Loucy (cell line): ENCODE data around the gene PTPMT1.
A peak's percentile ranks its signal among the peaks of the same experiment; 100 is the strongest.

Source experiments
- H2AFZ ChIP-seq: fragments of 200-600 bp; sonication (generic); 2 replicates; pipeline ENCODE4 v1.6.0; 2016; ENCODE audit warnings: antibody characterized with exemption, mild to moderate bottlenecking, low read length, moderate library complexity
- H3F3A ChIP-seq: fragments of 200-600 bp; 2 replicates; pipeline ENCODE4 v1.6.0; 2016; ENCODE audit warnings: antibody characterized with exemption, low read depth, mild to moderate bottlenecking
- H3K27me3 ChIP-seq: fragments of 200-600 bp; sonication (generic); 2 replicates; pipeline ENCODE4 v1.6.1; 2014; ENCODE audit warnings: low read length, mild to moderate bottlenecking; ENCODE audit not compliant: insufficient read depth, poor library complexity, severe bottlenecking
- H3K36me3 ChIP-seq: fragments of 200-600 bp; sonication (generic); 2 replicates; pipeline ENCODE4 v1.6.1; 2016; ENCODE audit warnings: low read length; ENCODE audit not compliant: insufficient read depth
- H3K4me1 ChIP-seq: fragments of 200-600 bp; sonication (generic); 2 replicates; pipeline ENCODE4 v1.5.1; 2014; ENCODE audit warnings: low read length, mild to moderate bottlenecking; ENCODE audit not compliant: insufficient read depth, poor library complexity, severe bottlenecking
- H3K4me2 ChIP-seq: fragments of 200-600 bp; sonication (generic); 2 replicates; pipeline ENCODE4 v1.6.0; 2014; ENCODE audit warnings: antibody characterized with exemption, low read length, low read depth, mild to moderate bottlenecking; ENCODE audit not compliant: poor library complexity, severe bottlenecking
- H3K4me3 ChIP-seq: fragments of 200-600 bp; sonication (generic); 2 replicates; pipeline ENCODE4 v1.5.1; 2014; ENCODE audit warnings: low read length, mild to moderate bottlenecking, mixed read lengths; ENCODE audit not compliant: poor library complexity, severe bottlenecking
- H3K79me2 ChIP-seq: fragments of 200-600 bp; sonication (generic); 2 replicates; pipeline ENCODE4 v1.6.1; 2014; ENCODE audit warnings: low read length; ENCODE audit not compliant: insufficient read depth
- H3K9ac ChIP-seq: fragments of 200-600 bp; sonication (generic); 2 replicates; pipeline ENCODE4 v1.6.0; 2014; ENCODE audit warnings: mild to moderate bottlenecking, low read depth, low read length, moderate library complexity; ENCODE audit not compliant: poor library complexity, severe bottlenecking
- H3K9me2 ChIP-seq: fragments of 200-600 bp; sonication (generic); replicated peaks from 2 replicates; pipeline ENCODE4 v1.6.1; 2016; ENCODE audit warnings: low read depth, low read length, mixed read lengths
- H3K9me3 ChIP-seq: fragments of 200-600 bp; sonication (generic); 2 replicates; pipeline ENCODE4 v1.6.1; 2014; ENCODE audit warnings: mild to moderate bottlenecking, antibody characterized with exemption, low read length, low read depth; ENCODE audit not compliant: insufficient read depth
- H4K20me1 ChIP-seq: fragments of 200-600 bp; sonication (generic); 2 replicates; pipeline ENCODE4 v1.6.0; 2014; ENCODE audit warnings: antibody characterized with exemption, low read length, mild to moderate bottlenecking; ENCODE audit not compliant: insufficient read depth, poor library complexity, severe bottlenecking
- EZH2phosphoT487 ChIP-seq: fragments of 200-600 bp; IDR thresholded peaks from 2 replicates; pipeline ENCODE4 v1.6.1; 2018; ENCODE audit warnings: antibody characterized with exemption, mild to moderate bottlenecking, moderate library complexity, borderline replicate concordance
- TF ChIP-seq, protein P1 (sequence below): fragments of 200-600 bp; sonication (generic); conservative IDR thresholded peaks from 2 replicates; pipeline ENCODE4 v1.5.1; 2014; ENCODE audit warnings: mild to moderate bottlenecking, antibody characterized with exemption, low read length

PTPMT1 gene

DNA sequence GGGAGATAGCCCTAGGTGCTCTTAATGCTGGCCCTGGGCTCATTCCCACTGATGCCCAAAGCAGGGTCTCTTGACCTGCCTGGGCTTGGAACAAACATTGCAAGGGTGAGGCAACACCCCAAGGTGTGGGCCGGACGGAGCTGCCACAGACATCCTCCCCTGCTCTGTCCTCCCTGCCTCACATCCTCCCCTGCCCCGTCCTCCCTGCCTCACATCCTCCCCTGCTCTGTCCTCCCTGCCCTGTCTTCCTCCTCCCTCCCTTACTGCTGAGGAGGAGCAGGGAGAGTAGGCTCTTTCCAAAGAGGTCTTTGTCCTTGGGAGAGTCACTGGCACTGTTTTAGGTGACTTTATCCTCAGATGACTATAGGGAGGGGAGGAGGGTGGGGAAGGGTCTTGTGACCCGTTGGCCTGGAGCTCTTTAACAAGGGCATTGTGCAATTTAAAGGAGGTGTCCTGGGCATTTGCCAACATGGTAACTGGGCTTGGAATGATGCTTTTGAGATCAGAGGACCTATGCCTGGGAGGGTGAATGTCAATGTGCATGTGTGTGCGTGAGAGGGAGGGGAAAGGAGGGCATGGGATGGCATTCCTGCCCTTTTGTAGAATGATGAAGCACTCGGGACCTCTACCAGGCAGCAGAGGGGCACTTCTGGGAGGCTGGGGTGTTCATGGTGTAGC, 21.8 kb downstream of the PTPMT1 start:
- no peak for TF ChIP-seq EZH2phosphoT487
- TF ChIP-seq, protein P1, sequence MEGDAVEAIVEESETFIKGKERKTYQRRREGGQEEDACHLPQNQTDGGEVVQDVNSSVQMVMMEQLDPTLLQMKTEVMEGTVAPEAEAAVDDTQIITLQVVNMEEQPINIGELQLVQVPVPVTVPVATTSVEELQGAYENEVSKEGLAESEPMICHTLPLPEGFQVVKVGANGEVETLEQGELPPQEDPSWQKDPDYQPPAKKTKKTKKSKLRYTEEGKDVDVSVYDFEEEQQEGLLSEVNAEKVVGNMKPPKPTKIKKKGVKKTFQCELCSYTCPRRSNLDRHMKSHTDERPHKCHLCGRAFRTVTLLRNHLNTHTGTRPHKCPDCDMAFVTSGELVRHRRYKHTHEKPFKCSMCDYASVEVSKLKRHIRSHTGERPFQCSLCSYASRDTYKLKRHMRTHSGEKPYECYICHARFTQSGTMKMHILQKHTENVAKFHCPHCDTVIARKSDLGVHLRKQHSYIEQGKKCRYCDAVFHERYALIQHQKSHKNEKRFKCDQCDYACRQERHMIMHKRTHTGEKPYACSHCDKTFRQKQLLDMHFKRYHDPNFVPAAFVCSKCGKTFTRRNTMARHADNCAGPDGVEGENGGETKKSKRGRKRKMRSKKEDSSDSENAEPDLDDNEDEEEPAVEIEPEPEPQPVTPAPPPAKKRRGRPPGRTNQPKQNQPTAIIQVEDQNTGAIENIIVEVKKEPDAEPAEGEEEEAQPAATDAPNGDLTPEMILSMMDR, result no peak
- H3K9ac ChIP-seq, result peak overlapping the region; percentile 65
- peak overlapping the region; percentile 72 for H3K4me2 ChIP-seq
- H3F3A ChIP-seq, result peaks cover 14% of the 10 kb centered on the region; the same call in 1 of the 2 replicates
- peak overlapping the region; percentile 60 for H3K4me3 ChIP-seq
- peaks cover 59% of the 10 kb centered on the region for H3K4me1 ChIP-seq
- no peaks in the 10 kb centered on the region for H3K9me2 ChIP-seq
- H4K20me1 ChIP-seq, result no peaks in the 10 kb centered on the region
- H3K27me3 ChIP-seq, result no peaks in the 10 kb centered on the region
- H3K79me2 ChIP-seq, result peaks cover 63% of the 10 kb centered on the region
- no peak overlapping the region for H2AFZ ChIP-seq
- H3K9me3 ChIP-seq, result no peaks in the 10 kb centered on the region
- H3K36me3 ChIP-seq, result peaks cover 28% of the 10 kb centered on the region; the same call in 1 of the 2 replicates

DNA sequence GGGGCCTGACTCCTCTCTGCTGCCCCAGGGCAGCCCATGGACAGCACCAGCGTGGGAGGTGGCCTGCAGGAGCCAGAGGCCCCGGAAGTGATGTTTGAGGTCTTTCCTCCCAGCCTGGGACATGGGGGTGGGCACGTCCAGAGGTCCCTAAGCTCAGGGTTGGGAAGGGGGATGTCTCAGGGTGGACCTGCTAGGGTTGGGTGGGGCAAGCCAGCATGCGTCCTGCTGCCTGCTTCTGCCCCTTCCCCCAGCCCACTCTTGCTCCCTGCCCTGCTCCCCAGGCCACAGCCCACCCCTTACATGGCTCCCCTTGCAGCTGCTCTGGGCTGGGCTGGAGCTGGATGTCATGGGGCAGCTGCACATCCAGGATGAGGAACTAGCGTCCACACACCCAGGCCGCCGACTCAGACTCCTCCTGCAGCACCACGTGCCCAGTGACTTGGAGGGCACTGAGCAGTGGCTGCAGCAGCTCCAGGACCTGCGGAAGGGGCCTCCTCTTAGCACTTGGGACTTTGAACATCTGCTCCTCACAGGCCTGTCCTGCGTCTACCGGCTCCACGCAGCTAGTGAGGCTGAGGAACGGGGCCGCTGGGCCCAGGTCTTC, 22.4 kb downstream of the PTPMT1 start:
- no peaks in the 10 kb centered on the region for H3K9me3 ChIP-seq
- no peaks in the 10 kb centered on the region for H3K9me2 ChIP-seq
- TF ChIP-seq EZH2phosphoT487, result no peak
- TF ChIP-seq, protein P1, result no peak
- H4K20me1 ChIP-seq, result no peaks in the 10 kb centered on the region
- H2AFZ ChIP-seq, result no peak overlapping the region
- H3F3A ChIP-seq, result peaks cover 16% of the 10 kb centered on the region; the same call in 1 of the 2 replicates
- H3K79me2 ChIP-seq, result peaks cover 61% of the 10 kb centered on the region
- peak overlapping the region; percentile 72 for H3K4me2 ChIP-seq
- peak overlapping the region; percentile 65 for H3K9ac ChIP-seq
- H3K27me3 ChIP-seq, result no peaks in the 10 kb centered on the region
- peaks cover 22% of the 10 kb centered on the region; the same call in 1 of the 2 replicates for H3K36me3 ChIP-seq
- H3K4me3 ChIP-seq, result peak overlapping the region; percentile 60
- peaks cover 62% of the 10 kb centered on the region for H3K4me1 ChIP-seq

DNA sequence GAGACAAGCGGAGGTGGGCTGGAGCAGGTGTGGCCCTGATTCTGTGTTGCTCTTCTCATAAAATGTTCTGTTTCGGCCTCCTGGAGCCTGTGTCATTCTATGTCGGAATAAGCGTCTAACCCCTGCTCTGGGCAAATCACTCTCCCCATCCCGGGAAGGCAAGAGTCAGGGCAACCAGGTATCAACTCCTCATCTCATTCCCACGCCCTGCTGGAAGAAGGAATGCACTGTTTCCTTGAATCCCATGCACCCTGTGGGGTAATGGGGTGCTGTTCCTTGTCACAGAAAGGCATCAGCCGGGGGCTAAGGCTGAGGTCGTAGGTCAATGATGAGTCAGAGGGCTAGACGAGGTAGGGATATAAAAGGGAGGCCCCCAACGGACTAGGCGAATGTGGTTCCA, 23.7 kb downstream of the PTPMT1 start:
- H2AFZ ChIP-seq, result no peak overlapping the region
- peak overlapping the region; percentile 60 for H3K4me3 ChIP-seq
- peaks cover 62% of the 10 kb centered on the region for H3K79me2 ChIP-seq
- peaks cover 15% of the 10 kb centered on the region; the same call in 1 of the 2 replicates for H3F3A ChIP-seq
- H3K9ac ChIP-seq, result peak overlapping the region; percentile 65
- peaks cover 9% of the 10 kb centered on the region; the same call in 1 of the 2 replicates for H3K36me3 ChIP-seq
- no peaks in the 10 kb centered on the region for H3K9me2 ChIP-seq
- peaks cover 69% of the 10 kb centered on the region for H3K4me1 ChIP-seq
- peak overlapping the region; percentile 72 for H3K4me2 ChIP-seq
- no peaks in the 10 kb centered on the region for H3K27me3 ChIP-seq
- H4K20me1 ChIP-seq, result no peaks in the 10 kb centered on the region
- TF ChIP-seq, protein P1, result no peak
- no peak for TF ChIP-seq EZH2phosphoT487
- no peaks in the 10 kb centered on the region for H3K9me3 ChIP-seq
